ENCODE data around the gene GNG12. TPM values are rescaled to one million over a fixed set of nuclear protein-coding genes. Genes with fewer than 3 reads are reported as not detected.

The GNG12 gene
- total and polyA plus RNA-seq, 2 donors (not counting 1 experiment from before 2014, with no cell fraction given) = not detected

DNA sequence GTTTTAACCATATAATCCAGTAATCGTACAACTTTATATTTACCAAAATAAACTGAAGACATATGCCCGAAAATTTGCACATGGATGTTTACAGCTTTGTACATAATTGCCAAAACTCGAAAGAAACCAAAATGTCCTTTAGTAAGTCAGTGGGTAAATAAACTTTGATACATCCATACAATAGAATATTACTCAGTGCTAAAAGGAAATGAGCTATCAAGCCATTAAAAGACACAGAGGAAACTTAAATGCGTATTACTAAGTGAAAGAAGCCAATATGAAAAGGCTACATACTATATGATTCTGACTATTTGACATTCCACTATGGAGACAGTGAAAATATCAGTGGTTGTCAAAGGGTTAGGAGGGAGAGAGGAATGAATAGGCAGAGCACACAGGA is 23.4 kb downstream of the GNG12 start:
- Histone ChIP-seq H2AFZ (ENCODE audit: insufficient read depth, low read depth, low read length, poor library complexity, severe bottlenecking) (no peak overlapping the region), H3K4me2 (replicated peaks; ENCODE audit: low read depth, low read length, poor library complexity, severe bottlenecking) (no peak overlapping the region), H3K9me3 (ENCODE audit: control extremely low read depth in 1 of 3, control insufficient read depth in 2 of 3, insufficient read depth in 1 of 3, low read length in 2 of 3) (no peaks in the 10 kb centered on the region), H3K9ac (ENCODE audit: low read length) (no peak overlapping the region), H3K4me1 (ENCODE audit: control insufficient read depth in 2 of 2, insufficient read depth in 2 of 2, low read length in 2 of 2) (no peaks in the 10 kb centered on the region), H3K27me3 (replicated peaks in 1 of 4; ENCODE audit: control extremely low read depth in 1 of 4, control insufficient read depth in 3 of 4, insufficient read depth in 4 of 4, low read length in 3 of 4) (peaks cover 0 to 2% (median 0%) of the 10 kb centered on the region in 4 experiments), H3K27ac (ENCODE audit: low read length in 2 of 2) (no peak overlapping the region), H4K20me1 (ENCODE audit: control insufficient read depth, insufficient read depth, low read length, poor library complexity, severe bottlenecking) (no peaks in the 10 kb centered on the region), H3K36me3 (replicated peaks in 1 of 2; ENCODE audit: control extremely low read depth in 1 of 2, control insufficient read depth in 1 of 2, extremely low read depth in 1 of 2, insufficient read depth in 2 of 2, low read length in 1 of 2) (no peaks in the 10 kb centered on the region), H3K4me3 (ENCODE audit: control extremely low read depth in 1 of 5, extremely low read depth in 1 of 5, insufficient read depth in 1 of 5, low read depth in 2 of 5, low read length in 4 of 5) (no peak overlapping the region), H3K79me2 (ENCODE audit: control insufficient read depth, insufficient read depth, low read length) (no peaks in the 10 kb centered on the region)
- TF ChIP-seq, protein P1, sequence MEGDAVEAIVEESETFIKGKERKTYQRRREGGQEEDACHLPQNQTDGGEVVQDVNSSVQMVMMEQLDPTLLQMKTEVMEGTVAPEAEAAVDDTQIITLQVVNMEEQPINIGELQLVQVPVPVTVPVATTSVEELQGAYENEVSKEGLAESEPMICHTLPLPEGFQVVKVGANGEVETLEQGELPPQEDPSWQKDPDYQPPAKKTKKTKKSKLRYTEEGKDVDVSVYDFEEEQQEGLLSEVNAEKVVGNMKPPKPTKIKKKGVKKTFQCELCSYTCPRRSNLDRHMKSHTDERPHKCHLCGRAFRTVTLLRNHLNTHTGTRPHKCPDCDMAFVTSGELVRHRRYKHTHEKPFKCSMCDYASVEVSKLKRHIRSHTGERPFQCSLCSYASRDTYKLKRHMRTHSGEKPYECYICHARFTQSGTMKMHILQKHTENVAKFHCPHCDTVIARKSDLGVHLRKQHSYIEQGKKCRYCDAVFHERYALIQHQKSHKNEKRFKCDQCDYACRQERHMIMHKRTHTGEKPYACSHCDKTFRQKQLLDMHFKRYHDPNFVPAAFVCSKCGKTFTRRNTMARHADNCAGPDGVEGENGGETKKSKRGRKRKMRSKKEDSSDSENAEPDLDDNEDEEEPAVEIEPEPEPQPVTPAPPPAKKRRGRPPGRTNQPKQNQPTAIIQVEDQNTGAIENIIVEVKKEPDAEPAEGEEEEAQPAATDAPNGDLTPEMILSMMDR (IDR thresholded peaks at IDR 0.05) = no peak
- TF ChIP-seq EZH2 (IDR thresholded peaks at IDR 0.05; ENCODE audit: borderline replicate concordance, insufficient read depth, low read depth, low read length, poor library complexity, severe bottlenecking) = no peak
- no peaks in the 10 kb centered on the region for H3K4me1 Mint-ChIP-seq
- POLR2A ChIA-PET = no interaction called here
- intact Hi-C loops (cut with micrococcal nuclease) = no loop called here
- no peaks in the 10 kb centered on the region for H3K9me3 Mint-ChIP-seq (ENCODE audit: insufficient read depth)
- no CpG with 5 or more reads among the region's 4 CpGs for WGBS (ENCODE audit: insufficient coverage)
- no peak for ATAC-seq (ENCODE audit: low read depth)
- no peak overlapping the region for H3K27ac Mint-ChIP-seq
- no peak for DNase-seq
- peaks cover 11% of the 10 kb centered on the region for H3K27me3 Mint-ChIP-seq
- CTCF ChIA-PET = no interaction called here
- no peak overlapping the region for H3K4me3 Mint-ChIP-seq

DNA sequence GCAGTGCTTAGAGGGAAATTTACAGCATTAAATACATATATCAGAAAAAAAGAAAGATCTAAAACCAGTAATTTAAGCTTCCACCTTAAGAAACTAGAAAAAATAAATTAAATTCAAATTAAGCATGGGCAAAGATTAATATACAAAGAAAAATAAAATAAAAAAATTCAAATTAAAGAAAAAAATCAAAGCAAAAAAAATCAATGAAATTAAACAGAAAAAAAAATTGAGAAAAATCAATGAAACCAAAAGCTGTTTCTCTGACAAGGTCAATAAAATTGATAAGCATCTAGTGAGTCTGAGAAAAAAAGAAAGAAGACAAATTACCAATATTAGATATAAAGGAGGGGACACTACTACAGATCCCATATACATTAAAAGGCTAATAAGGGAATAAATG is 26.0 kb downstream of the GNG12 start:
- Histone ChIP-seq H3K27ac (ENCODE audit: low read length in 2 of 2) (no peak overlapping the region), H3K36me3 (replicated peaks in 1 of 2; ENCODE audit: control extremely low read depth in 1 of 2, control insufficient read depth in 1 of 2, extremely low read depth in 1 of 2, insufficient read depth in 2 of 2, low read length in 1 of 2) (no peaks in the 10 kb centered on the region), H3K79me2 (ENCODE audit: control insufficient read depth, insufficient read depth, low read length) (no peaks in the 10 kb centered on the region), H3K9ac (ENCODE audit: low read length) (no peak overlapping the region), H3K4me3 (ENCODE audit: control extremely low read depth in 1 of 5, extremely low read depth in 1 of 5, insufficient read depth in 1 of 5, low read depth in 2 of 5, low read length in 4 of 5) (no peak overlapping the region), H3K4me1 (ENCODE audit: control insufficient read depth in 2 of 2, insufficient read depth in 2 of 2, low read length in 2 of 2) (no peaks in the 10 kb centered on the region), H3K4me2 (replicated peaks; ENCODE audit: low read depth, low read length, poor library complexity, severe bottlenecking) (no peak overlapping the region), H3K27me3 (replicated peaks in 1 of 4; ENCODE audit: control extremely low read depth in 1 of 4, control insufficient read depth in 3 of 4, insufficient read depth in 4 of 4, low read length in 3 of 4) (peaks cover 0 to 2% (median 0%) of the 10 kb centered on the region in 4 experiments), H3K9me3 (ENCODE audit: control extremely low read depth in 1 of 3, control insufficient read depth in 2 of 3, insufficient read depth in 1 of 3, low read length in 2 of 3) (no peaks in the 10 kb centered on the region), H2AFZ (ENCODE audit: insufficient read depth, low read depth, low read length, poor library complexity, severe bottlenecking) (no peak overlapping the region), H4K20me1 (ENCODE audit: control insufficient read depth, insufficient read depth, low read length, poor library complexity, severe bottlenecking) (no peaks in the 10 kb centered on the region)
- intact Hi-C loops (cut with micrococcal nuclease) = no loop called here
- ChIA-PET CTCF (no interaction called here), POLR2A (no interaction called here)
- Mint-ChIP-seq H3K4me3 (no peak overlapping the region), H3K4me1 (no peaks in the 10 kb centered on the region), H3K27me3 (peaks cover 28% of the 10 kb centered on the region), H3K27ac (no peak overlapping the region), H3K9me3 (ENCODE audit: insufficient read depth) (no peaks in the 10 kb centered on the region)
- DNase-seq (no peak), ATAC-seq (ENCODE audit: low read depth) (no peak)
- TF ChIP-seq EZH2 (IDR thresholded peaks at IDR 0.05; ENCODE audit: borderline replicate concordance, insufficient read depth, low read depth, low read length, poor library complexity, severe bottlenecking) = no peak
- TF ChIP-seq, protein P1 (IDR thresholded peaks at IDR 0.05) = no peak
